Adrenal gland (tissue), 5 donors: ENCODE measurements around the gene CES2.

Source experiments
- CTCF ChIP-seq, 6 experiments: fragments of 450-650 bp in 4 of 6; fragments of 200-600 bp in 2 of 6; sonication (generic) in 1 of 6; IDR thresholded peaks; 1 replicate in 5 of 6; 2 replicates in 1 of 6; pipeline versions ENCODE4 v1.5.1 to v1.8.0; 2016 to 2021; ENCODE audit warnings: antibody characterized with exemption in 6 of 6, mild to moderate bottlenecking in 2 of 6, moderate library complexity in 1 of 6
- POLR2A ChIP-seq, 2 donors: fragments of 450-650 bp; IDR thresholded peaks; one replicate each; pipeline ENCODE4 v1.6.1; 2017; ENCODE audit warnings: antibody characterized with exemption in 2 of 2, mild to moderate bottlenecking in 2 of 2, moderate library complexity in 1 of 2
- donor health status: DM: no; HTN: no; CAD: no.

GRCh38 chr16:66890799-66891198 lies 44.5 kb upstream of the CES2 start:
- no peak for TF ChIP-seq POLR2A (IDR thresholded peaks at IDR 0.05)
- TF ChIP-seq CTCF (IDR thresholded peaks at IDR 0.05): no peak
